HL-60/S4 treated with retinoic acid at 250 ng/mL for 4 days and 3 days (cell line): ENCODE data around the gene ETHE1.

ENCODE experiments used
- in situ Hi-C: fragments of 300-500 bp; cut with MboI; formaldehyde crosslinking; loops from 2 replicates; pipeline ENCODE4 v1.7.0; 2022; ENCODE audit warnings: low sequenced_read_pairs

ETHE1 gene

GRCh38 chr19:43495082-43495481 lies 31.9 kb downstream of the ETHE1 start:
- in situ Hi-C loops, result no loop called here

GRCh38 chr19:43490759-43491158 lies 36.2 kb downstream of the ETHE1 start:
- in situ Hi-C loops, result no loop called here

DNA sequence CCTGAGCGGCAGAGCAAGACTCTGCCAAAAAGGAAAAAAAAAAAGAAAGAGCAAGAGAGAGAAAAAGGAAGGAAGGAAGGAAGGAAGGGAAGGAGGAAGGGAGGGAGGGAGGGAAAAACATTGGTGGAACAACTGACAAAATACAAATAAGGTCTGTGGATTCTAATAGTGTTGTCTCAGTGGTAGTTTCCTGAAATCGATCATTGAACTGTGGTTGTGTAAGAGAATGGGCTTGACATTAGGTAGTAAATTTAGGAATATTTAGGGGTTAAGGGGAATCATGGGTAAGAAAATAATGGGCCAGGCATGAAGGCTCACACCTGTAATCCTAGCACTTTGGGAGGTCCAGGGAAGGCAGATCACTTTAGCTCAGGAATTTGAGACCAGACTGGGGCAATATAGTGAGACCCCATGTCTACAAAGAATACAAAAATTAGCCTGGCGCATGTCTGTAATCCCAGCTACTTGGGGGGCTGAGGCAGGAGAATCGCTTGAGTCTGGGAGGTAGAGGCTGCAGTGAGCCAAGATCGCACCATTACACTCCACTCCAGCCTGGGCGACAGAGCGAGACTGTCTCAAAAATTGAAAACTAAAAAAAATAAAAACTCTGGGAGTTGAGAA lies 36.9 kb downstream of the ETHE1 start:
- in situ Hi-C loops, result no loop called here

DNA sequence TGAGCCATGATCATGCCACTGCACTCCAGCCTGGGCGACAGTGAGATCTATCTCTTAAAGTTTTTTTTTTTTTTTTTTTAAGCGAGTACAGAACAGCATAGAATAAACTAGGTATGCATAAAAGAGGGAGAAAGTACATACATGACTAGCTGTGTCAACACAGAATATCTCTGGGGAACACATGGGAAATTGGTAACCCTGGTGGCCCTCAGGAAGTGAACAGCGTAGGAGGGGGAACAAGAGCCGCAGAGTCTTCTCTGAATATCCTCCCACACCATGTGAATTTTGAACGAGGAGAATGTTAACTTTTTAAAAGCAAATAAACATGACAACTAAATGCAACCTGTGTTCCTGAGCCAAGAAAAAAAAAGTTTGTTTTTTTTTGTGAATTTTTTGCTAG lies 37.7 kb downstream of the ETHE1 start:
- in situ Hi-C loops, result no loop called here

GRCh38 chr19:43488179-43488578 lies 38.8 kb downstream of the ETHE1 start:
- in situ Hi-C loops, result no loop called here

- in situ Hi-C loops, result no loop called here
These were observed 40.6 kb downstream of the ETHE1 start for GRCh38 chr19:43486412-43486811.

GRCh38 chr19:43485951-43486350 lies 41.0 kb downstream of the ETHE1 start:
- in situ Hi-C loops, result no loop called here

- in situ Hi-C loops, result no loop called here
These were observed 43.7 kb downstream of the ETHE1 start for GRCh38 chr19:43483281-43483680.

DNA sequence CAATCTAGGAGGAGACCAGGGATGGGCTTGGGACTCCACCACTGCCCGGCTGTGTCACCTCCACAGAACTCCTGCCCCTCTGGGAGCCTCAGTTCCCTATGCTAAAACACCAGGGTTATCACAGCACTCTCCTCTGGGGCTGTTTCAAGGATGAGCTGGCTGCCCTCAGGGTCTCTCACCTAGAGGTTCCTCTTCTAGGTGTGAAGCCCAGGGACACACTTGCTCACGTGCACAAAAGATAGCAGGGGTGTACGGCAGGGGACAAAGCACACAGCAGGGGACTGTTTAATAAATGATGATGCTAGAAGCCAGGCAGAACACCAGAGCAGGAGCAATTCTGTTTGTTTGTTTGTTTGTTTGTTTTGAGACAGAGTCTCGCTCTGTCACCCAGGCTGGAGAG lies 44.8 kb downstream of the ETHE1 start:
- in situ Hi-C loops, result no loop called here

DNA sequence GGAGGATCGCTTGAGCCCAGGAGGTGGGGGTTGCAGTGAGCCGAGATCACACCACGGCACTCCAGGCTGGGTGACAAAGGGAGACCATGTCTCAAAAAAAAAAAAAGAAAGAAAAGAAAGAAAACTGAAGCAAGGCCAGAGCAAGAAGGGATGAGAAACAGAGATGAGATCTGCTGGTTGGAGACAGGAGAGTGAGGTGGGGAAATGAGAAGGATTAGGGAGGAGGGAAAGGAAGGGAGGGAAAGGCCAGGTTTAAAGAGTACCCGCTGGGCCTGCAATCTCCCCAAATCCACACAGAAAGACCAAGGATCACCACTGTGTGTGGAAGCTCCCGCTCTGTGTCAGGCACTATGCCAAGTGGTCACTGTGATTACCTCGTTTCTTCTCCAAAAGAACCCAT lies 45.3 kb downstream of the ETHE1 start:
- in situ Hi-C loops, result no loop called here

DNA sequence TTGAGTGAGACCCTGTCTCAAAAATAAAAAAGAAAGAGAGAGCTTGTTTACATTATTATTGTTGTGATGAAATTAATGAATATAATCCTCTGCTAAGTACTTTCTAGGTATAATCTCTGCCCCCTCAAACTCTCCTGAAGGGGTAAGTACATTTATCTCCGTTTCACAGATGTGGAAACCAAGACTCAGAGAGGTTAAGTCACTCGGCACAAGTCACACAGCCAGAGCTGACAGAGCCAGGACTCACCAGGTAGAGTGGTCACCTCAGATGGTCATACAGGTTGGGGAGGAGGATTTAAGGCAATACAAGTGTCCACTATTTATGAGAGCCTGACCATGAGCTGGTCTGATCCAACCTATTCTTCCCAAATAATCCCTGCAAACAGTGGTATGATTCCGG lies 46.4 kb downstream of the ETHE1 start:
- in situ Hi-C loops, result no loop called here

GRCh38 chr19:43479961-43480561 lies 46.9 kb downstream of the ETHE1 start:
- in situ Hi-C loops, result no loop called here

DNA sequence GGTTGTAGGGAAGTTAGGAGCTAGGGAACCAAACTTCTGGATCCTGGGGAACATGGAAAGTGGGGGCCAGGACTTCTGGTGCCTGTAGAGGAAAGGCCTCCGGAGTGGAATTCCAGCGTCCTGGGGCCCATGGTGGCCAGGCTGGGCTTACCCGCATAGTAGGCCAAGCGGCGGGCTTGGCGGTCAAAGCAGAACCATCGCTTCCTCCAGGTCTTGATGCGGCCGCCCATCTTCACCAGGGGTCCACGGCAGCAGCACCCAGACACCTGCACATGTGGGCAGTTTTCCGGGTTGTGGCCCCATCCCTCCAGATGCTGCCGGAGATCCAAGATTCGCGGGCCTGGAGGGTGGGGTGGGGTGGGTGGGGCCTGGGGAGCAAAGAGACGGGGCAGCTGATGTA lies 47.8 kb downstream of the ETHE1 start:
- in situ Hi-C loops, result no loop called here

- in situ Hi-C loops, result no loop called here
These were observed 48.7 kb downstream of the ETHE1 start for GRCh38 chr19:43478323-43478722.

DNA sequence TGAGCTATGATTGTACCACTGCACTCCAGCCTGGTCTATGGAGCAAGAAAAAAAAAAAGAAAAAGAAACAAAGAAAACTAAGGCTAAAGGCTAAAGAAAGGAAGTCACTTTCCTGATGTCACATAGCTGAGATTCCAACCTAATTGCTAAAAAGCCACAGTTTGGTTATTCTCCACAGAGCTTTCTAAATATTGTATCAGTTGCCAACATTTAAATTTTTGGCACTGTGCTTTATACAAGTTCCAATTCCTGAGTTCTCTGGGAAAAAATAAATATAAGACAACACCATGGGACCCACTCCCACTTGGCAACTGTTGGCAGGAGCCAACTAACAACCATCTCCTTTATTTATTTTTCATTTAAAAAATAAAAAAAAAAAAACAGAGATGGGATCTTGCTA lies 50.4 kb downstream of the ETHE1 start:
- in situ Hi-C loops, result no loop called here

DNA sequence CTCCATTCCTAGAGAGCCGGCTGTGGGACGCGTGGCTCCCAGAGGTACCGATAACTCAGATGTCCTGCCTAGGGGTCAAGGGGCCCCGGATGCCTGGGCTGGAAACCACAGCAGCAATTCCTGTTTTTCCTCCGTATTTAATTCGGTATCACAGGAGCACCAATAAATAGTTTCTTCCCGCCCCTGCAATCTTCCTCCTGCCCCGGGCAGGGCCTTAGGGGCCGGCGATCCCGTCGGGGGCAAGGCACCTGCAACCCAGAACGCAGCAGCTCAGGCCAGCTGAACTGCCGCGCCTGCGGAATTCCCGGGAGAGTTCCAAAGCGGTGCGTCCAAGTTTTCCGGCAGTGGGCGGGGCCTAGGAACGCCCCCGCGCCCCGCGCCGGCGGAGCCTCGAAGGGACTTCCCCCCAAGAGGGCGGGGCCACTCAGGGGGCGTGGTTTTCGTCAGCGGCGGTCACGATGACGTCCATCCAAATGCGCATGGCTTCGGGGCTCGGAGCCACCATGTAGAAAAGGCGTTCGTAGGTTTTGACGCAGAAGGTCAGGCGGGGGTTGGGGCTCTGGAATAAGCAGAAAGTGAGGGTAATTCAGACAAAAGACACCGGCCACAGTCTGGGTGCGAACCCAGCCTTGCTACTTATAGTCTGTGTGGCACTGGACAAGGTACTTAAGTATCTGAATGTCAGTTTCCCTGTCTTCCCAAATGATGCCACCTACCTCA lies 51.9 kb downstream of the ETHE1 start:
- in situ Hi-C loops, result no loop called here

DNA sequence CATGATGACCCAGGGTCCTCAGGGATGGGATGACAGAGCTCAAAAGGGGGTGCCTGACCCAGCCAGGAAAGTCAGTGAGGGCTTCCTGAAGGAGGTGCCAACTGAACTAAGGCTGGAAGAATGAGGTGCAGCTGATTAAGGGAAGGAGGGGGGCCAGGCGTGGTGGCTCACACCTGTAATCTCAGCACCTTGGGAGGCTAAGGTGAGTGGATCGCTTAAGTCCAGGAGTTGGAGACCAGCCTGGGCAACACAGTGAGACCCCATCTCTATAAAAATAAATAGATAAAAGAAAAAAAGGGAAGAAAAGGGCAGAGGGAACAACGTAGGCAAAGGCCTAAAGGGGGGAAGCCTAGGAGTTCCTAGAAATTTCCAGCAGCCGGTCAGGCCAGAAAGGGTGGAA lies 52.5 kb downstream of the ETHE1 start:
- in situ Hi-C loops, result no loop called here

DNA sequence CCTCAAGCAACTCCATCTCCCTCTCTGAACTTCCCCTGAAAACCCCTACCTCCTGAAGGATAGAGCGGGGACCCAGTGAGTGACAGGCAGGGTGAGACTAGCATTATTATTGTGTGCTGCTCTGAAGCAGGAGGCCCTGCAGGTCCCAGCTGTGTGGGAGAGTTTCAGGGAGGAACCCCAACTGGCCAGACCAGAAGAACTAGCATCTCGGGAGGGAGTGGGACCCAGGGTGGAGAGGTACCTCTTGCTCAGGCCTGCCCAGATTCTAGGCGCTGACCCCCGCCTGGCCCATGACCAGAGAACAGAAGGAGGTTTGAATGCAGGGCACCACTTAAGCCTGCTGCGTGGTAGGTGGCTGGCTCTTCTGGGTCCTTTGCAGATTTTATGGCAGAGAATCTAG lies 55.9 kb downstream of the ETHE1 start:
- in situ Hi-C loops, result no loop called here

- in situ Hi-C loops, result no loop called here
These were observed 56.7 kb downstream of the ETHE1 start for GRCh38 chr19:43470288-43470687.

GRCh38 chr19:43469160-43469480 lies 57.9 kb downstream of the ETHE1 start:
- in situ Hi-C loops, result no loop called here

DNA sequence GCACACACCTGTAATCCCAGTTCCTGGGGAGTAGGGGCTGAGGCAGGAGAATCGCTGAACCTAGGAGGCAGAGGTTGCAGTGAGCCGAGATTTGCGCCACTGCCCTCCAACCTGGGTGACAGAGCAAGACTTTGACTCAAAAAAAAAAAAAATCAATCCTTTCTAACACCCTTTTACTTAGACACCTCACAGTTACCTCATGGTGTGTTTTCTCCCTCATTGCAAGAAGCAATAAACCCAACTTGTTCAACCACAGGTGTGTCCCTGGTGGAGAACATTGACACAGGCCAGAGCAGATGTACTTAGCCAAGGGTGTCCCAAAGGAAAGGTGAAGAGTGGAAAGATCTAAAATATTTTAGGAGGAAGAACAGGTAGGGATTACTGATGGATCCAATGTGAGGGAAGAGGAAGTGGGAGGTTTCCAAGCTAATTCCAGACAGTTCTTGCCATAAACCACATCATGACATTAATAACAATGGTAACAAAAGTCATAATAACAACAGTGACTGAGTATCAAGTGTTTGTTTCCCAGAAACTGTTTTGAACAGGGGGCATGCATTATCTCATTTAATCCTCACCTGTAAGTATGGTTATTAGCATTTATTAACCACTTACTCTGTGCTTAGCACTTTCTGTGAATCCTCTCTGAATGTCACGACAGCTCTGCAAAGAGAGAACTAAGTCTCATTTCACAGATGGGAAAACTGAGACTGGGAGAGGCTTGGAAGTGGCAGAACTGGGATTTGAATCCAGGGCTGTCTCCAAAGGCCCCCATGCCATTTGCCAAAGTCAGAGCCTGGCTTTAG lies 58.4 kb downstream of the ETHE1 start:
- in situ Hi-C loops, result no loop called here

GRCh38 chr19:43467730-43468129 lies 59.3 kb downstream of the ETHE1 start:
- in situ Hi-C loops, result no loop called here
